CD4-positive, alpha-beta memory T cell (primary cell): Measurements from ENCODE around the gene ASB3. TPM values are rescaled to one million over a fixed set of nuclear protein-coding genes. Genes with fewer than 3 reads are reported as not detected.

ENCODE experiments used
- CTCF ChIA-PET: fragments of 350-600 bp; sonication (Branson Sonifier 250); formaldehyde crosslinking; loops from one replicate; lab custom pipeline; 2021; ENCODE audit warnings: inconsistent platforms; ENCODE audit not compliant: partially characterized antibody; lab: Charles Lee
- POLR2A ChIA-PET: fragments of 350-600 bp; sonication (Branson Sonifier 250); formaldehyde crosslinking; loops from one replicate; lab custom pipeline; 2021; ENCODE audit not compliant: partially characterized antibody; lab: Charles Lee
- DNase-seq, 5 donors: peaks; one replicate each; pipeline versions ENCODE4 v3.0.0 to v3.0.0-alpha.2; 2020 to 2022; ENCODE audit warnings: mixed read lengths in 1 of 5
- H3K27ac ChIP-seq: one replicate; pipeline ENCODE4 v1.7.0; 2013; ENCODE audit warnings: low read depth, low read length
- H3K27me3 ChIP-seq: 2 replicates; pipeline ENCODE4 v1.7.0; 2013; ENCODE audit warnings: mild to moderate bottlenecking, low read length, moderate library complexity; ENCODE audit not compliant: insufficient read depth
- H3K36me3 ChIP-seq: 2 replicates; pipeline ENCODE4 v1.7.0; 2013; ENCODE audit warnings: mild to moderate bottlenecking, low read length, moderate library complexity; ENCODE audit not compliant: insufficient read depth
- H3K4me1 ChIP-seq: 2 replicates; pipeline ENCODE4 v1.7.0; 2013; ENCODE audit warnings: mild to moderate bottlenecking, low read length, moderate library complexity; ENCODE audit not compliant: insufficient read depth
- H3K4me3 ChIP-seq, 2 donors: one replicate each; pipeline ENCODE4 v1.7.0; 2013; ENCODE audit warnings: low read length in 2 of 2, mild to moderate bottlenecking in 1 of 2
- H3K9me3 ChIP-seq, 2 donors: one replicate each; pipeline ENCODE4 v1.7.0; 2013; ENCODE audit warnings: low read length in 2 of 2, control low read depth in 1 of 2; ENCODE audit not compliant: control insufficient read depth in 1 of 2
- H3K27ac Mint-ChIP-seq, 7 donors: one replicate each; pipeline ENCODE4 v1.8.0; 2020 to 2021; ENCODE audit warnings: mixed read lengths in 7 of 7, mild to moderate bottlenecking in 6 of 7, inconsistent platforms in 3 of 7, moderate library complexity in 3 of 7
- H3K27me3 Mint-ChIP-seq, 2 donors: one replicate each; pipeline ENCODE4 v1.8.0; 2020 to 2021; ENCODE audit warnings: mixed read lengths in 2 of 2
- H3K36me3 Mint-ChIP-seq, 2 donors: one replicate each; pipeline ENCODE4 v1.8.0; 2020 to 2021; ENCODE audit warnings: mixed read lengths in 2 of 2, inconsistent platforms in 1 of 2, mild to moderate bottlenecking in 1 of 2
- H3K4me1 Mint-ChIP-seq, 4 donors: one replicate each; pipeline ENCODE4 v1.8.0; 2020 to 2021; ENCODE audit warnings: mixed read lengths in 4 of 4, mild to moderate bottlenecking in 1 of 4
- H3K4me3 Mint-ChIP-seq, 8 donors: one replicate each; pipeline ENCODE4 v1.8.0; 2020 to 2021; ENCODE audit warnings: mixed read lengths in 8 of 8, mild to moderate bottlenecking in 7 of 8, moderate library complexity in 6 of 8, inconsistent platforms in 3 of 8
- H3K9me3 Mint-ChIP-seq, 8 donors: one replicate each; pipeline ENCODE4 v1.8.0; 2020 to 2021; ENCODE audit warnings: mixed read lengths in 8 of 8, mild to moderate bottlenecking in 5 of 8, inconsistent platforms in 3 of 8, moderate library complexity in 1 of 8
- intact Hi-C: fragments of 100-400 bp; cut with micrococcal nuclease; formaldehyde crosslinking; loops from one replicate; pipeline ENCODE4 v1.15.1; 2023
- polyA plus RNA-seq, 2 donors: library from polyadenylated mRNA; unstranded; fragments of 300-500 nt; fragmentation: Illumina TruSeq; gene quantifications; one replicate each; pipeline ENCODE4 v1.2.3, GENCODE V29; 2021
- total RNA-seq, 2 experiments: library from RNA; stranded (reverse); gene quantifications; one replicate each; pipeline ENCODE4 v1.2.3, GENCODE V29; 2021

Gene ASB3
- total and polyA plus RNA-seq, 4 experiments from 2014 or later, result 18.1 to 43.5 (median 34.6) TPM

DNA sequence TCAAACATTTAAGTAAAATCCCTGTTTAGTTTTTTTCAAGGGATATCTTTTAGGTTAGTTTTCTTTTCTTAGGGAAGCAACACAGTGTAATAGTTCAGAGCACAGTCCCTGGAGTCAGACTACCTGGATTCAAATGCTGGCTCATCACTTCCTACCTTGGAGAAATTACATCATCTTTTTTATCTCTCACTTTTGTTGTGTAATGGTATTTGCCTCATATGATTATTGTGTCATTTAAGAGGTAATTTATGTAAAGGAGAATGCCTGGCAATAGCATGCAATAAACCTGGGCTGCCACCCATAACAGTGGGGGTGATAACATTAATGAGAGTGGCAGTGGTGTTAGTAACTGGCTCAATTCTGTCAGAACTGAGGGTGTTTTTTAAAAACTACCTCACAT is 26.4 kb upstream of the ASB3 start:
- no peak for DNase-seq
- intact Hi-C loops, result no loop called here
- Histone ChIP-seq H3K4me3 (no peak overlapping the region), H3K36me3 (peaks cover 67% of the 10 kb centered on the region), H3K27ac (no peak overlapping the region), H3K27me3 (no peaks in the 10 kb centered on the region), H3K9me3 (no peaks in the 10 kb centered on the region), H3K4me1 (no peaks in the 10 kb centered on the region)
- no peaks in the 10 kb centered on the region for H3K9me3 Mint-ChIP-seq
- no peaks in the 10 kb centered on the region for H3K4me1 Mint-ChIP-seq
- peaks cover 55 to 81% of the 10 kb centered on the region in 2 donors for H3K36me3 Mint-ChIP-seq
- POLR2A ChIA-PET, result interaction anchor here (0.6 kb wide), 1 partner anchor 420 kb away, joined by 4 read pairs; no protein-coding TSS in a partner anchor
- CTCF ChIA-PET, result no interaction called here
- no peak overlapping the region for H3K4me3 Mint-ChIP-seq
- H3K27ac Mint-ChIP-seq, result peak overlapping the region in 1 of 7 donors; percentile 71
- H3K27me3 Mint-ChIP-seq, result no peaks in the 10 kb centered on the region

DNA sequence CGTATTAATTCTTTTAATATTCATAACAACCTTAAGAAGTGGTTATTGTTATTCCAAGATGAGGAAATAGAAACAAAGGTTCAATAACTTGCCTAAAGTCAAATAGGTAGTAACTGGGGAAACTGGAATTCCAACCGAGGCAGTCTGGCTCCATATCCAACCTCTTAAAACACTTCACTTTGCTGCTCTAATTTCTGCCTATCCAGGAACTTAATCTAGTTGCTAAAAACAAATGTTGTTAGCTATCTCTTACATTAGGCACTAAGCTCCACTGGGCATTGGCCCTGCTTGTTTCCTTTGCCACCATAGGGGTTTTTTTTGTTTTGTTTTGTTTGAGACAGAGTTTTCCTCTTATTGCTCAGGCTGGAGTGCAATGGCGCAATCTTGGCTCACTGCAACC is 24.8 kb upstream of the ASB3 start:
- H3K4me3 ChIP-seq, result no peak overlapping the region
- H3K4me1 ChIP-seq, result no peaks in the 10 kb centered on the region
- intact Hi-C loops, result no loop called here
- peaks cover 50 to 80% of the 10 kb centered on the region in 2 donors for H3K36me3 Mint-ChIP-seq
- peaks cover 0 to 3% (median 0%) of the 10 kb centered on the region in 4 donors for H3K4me1 Mint-ChIP-seq
- no peak overlapping the region for H3K4me3 Mint-ChIP-seq
- POLR2A ChIA-PET, result no interaction called here
- no peaks in the 10 kb centered on the region for H3K9me3 ChIP-seq
- peaks cover 64% of the 10 kb centered on the region for H3K36me3 ChIP-seq
- H3K27ac ChIP-seq, result no peak overlapping the region
- no peak overlapping the region for H3K27ac Mint-ChIP-seq
- H3K27me3 Mint-ChIP-seq, result no peaks in the 10 kb centered on the region
- no peak for DNase-seq
- CTCF ChIA-PET, result no interaction called here
- H3K9me3 Mint-ChIP-seq, result no peaks in the 10 kb centered on the region
- no peaks in the 10 kb centered on the region for H3K27me3 ChIP-seq

DNA sequence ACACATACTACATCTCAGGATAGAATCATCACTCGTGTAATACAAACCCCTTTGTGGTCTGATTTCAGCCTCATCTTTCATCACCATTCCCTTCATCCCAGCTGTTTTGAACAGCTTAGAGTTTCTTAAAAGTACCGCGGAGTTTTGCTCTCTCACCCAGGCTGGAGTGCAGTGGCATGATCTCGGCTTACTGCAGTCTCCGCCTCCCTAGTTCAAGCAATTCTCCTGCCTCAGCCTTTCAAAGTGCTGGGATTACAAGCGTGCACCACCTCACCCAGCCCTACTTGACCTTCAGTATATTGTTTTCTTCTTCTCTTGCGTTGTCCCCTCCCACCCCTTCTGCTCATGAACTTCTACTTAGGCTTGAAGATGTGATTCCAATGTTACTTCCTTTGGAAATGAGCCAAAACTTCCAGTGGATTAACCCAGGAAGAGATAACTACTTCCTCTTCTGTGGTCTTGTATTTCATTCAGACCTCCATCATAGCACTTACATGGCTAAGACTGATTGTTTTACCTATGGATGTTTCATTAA is 15.9 kb upstream of the ASB3 start:
- Mint-ChIP-seq H3K27me3 (no peaks in the 10 kb centered on the region), H3K4me3 (no peak overlapping the region), H3K4me1 (peaks cover 0 to 7% (median 3%) of the 10 kb centered on the region in 4 donors), H3K27ac (peak overlapping the region in 3 of 7 donors; percentile 9 to 37 (median 12)), H3K36me3 (peaks cover 38 to 54% of the 10 kb centered on the region in 2 donors), H3K9me3 (no peaks in the 10 kb centered on the region)
- Histone ChIP-seq H3K4me3 (no peak overlapping the region), H3K27me3 (no peaks in the 10 kb centered on the region), H3K27ac (no peak overlapping the region), H3K4me1 (no peaks in the 10 kb centered on the region), H3K36me3 (peaks cover 21% of the 10 kb centered on the region), H3K9me3 (no peaks in the 10 kb centered on the region)
- intact Hi-C loops, result no loop called here
- CTCF ChIA-PET, result interaction anchor here (0.8 kb wide), 1 partner anchor 25 kb away, joined by 3 read pairs; no protein-coding TSS in a partner anchor
- DNase-seq, result no peak
- POLR2A ChIA-PET, result no interaction called here

DNA sequence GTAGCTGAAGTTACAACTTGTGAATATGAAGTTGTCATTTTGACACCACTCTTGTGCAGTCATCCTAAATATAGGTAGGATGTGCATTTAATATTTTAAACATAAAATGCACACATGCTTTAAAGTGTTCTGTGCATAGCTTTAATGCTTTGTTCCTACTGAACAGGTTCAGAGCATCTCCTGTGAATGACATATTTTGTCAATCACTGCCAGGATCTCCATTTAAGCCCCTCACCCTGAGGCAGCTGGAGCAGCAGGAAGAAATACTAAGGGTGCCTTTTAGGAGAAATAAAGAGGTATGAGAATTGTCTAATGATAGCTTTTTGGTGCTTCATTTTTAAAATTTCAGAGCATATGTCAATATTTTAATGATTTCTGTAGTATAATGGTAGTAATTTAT is 14.8 kb upstream of the ASB3 start:
- H3K4me3 ChIP-seq, result no peak overlapping the region
- Mint-ChIP-seq H3K27me3 (no peaks in the 10 kb centered on the region), H3K9me3 (no peaks in the 10 kb centered on the region), H3K4me3 (no peak overlapping the region), H3K4me1 (peaks cover 0 to 7% (median 1%) of the 10 kb centered on the region in 4 donors), H3K27ac (no peak overlapping the region), H3K36me3 (peaks cover 31 to 48% of the 10 kb centered on the region in 2 donors)
- H3K36me3 ChIP-seq, result peaks cover 16% of the 10 kb centered on the region
- DNase-seq, result no peak
- H3K4me1 ChIP-seq, result no peaks in the 10 kb centered on the region
- POLR2A ChIA-PET, result no interaction called here
- intact Hi-C loops, result no loop called here
- H3K27ac ChIP-seq, result no peak overlapping the region
- H3K27me3 ChIP-seq, result no peaks in the 10 kb centered on the region
- H3K9me3 ChIP-seq, result no peaks in the 10 kb centered on the region
- CTCF ChIA-PET, result interaction anchor here (0.6 kb wide), 1 partner anchor 192 kb away, joined by 3 read pairs; no protein-coding TSS in a partner anchor

DNA sequence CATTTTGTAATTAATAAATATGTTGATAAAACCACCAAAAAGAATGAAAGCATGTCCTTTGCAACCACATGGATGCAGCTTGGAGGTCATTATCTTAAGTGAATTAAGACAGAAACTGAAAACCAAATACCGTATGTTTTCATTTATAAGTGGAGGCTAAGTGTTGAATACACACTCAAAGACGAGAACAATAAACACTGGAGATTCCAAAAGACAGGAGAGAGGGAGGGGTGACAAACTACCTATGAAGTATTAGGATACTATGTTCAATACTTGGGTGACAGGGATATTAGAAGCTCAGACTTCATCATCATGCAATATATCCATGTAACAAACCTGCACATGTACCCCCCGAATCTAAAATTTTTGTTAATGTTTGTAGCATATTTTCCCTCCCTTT is 7.1 kb upstream of the ASB3 start:
- Histone ChIP-seq H3K27me3 (no peaks in the 10 kb centered on the region), H3K4me1 (peaks cover 6% of the 10 kb centered on the region), H3K9me3 (no peaks in the 10 kb centered on the region), H3K36me3 (peaks cover 7% of the 10 kb centered on the region), H3K4me3 (no peak overlapping the region), H3K27ac (no peak overlapping the region)
- intact Hi-C loops, result no loop called here
- CTCF ChIA-PET, result no interaction called here
- peaks cover 17 to 20% of the 10 kb centered on the region in 2 donors for H3K36me3 Mint-ChIP-seq
- POLR2A ChIA-PET, result no interaction called here
- H3K9me3 Mint-ChIP-seq, result no peaks in the 10 kb centered on the region
- H3K4me3 Mint-ChIP-seq, result no peak overlapping the region
- H3K27ac Mint-ChIP-seq, result peak overlapping the region in 1 of 7 donors; percentile 36
- DNase-seq, result no peak
- no peaks in the 10 kb centered on the region for H3K27me3 Mint-ChIP-seq
- H3K4me1 Mint-ChIP-seq, result peaks cover 9 to 23% (median 14%) of the 10 kb centered on the region in 4 donors

DNA sequence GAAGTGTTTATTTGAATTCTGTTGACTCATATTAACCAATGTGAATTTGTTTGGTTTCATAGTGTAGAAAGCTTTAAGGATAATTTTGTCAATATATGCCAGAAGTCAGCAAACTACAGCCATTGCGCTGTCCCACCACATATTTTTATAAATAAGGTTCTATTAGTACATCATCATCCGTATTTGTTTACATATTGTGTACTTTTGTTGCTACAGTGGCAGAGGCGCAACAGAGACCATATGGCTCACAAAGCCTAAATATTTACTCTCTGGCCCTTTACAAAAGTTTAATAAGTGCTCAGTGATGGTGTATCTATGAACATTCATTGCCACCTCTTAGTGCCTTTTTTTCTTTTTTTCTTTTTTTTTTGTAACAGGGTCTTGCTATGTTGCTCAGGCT is 6.5 kb upstream of the ASB3 start:
- ChIA-PET CTCF (no interaction called here), POLR2A (no interaction called here)
- peak overlapping the region in 1 of 7 donors; percentile 30 for H3K27ac Mint-ChIP-seq

DNA sequence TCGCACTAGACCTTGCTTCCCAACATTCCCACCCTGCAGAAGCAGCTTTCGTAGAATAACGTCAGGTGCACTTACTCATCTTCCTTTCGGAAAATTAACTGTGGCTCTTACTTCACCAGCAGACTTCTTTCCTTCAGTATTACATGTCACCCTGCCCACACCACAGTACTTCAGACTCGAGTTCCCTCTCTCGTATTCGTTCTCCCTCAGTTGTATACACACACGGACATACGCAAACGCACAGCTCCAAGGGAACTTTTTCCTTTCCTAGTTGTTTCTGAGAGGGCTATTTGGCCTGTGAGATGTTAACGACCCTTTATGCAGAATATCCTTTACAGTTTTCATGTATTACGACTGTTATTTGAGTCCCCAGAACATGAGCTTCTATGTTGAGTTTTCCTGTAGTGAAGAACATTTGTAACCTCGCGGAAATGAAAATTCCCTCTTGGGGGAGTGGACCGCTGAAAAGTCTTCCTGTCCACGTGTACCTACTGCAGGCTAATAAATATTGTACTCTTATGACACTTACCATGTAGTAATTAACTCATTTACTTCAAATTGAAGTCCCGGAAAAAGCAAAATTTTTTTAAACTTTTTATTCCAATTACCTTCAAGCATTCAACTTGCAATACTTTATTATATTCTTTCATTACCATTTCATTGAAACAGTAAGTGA is 999 bp upstream of the ASB3 start:
- H3K4me3 ChIP-seq, result peak overlapping the region; percentile 80 to 96
- DNase-seq, result peak in 2 of 5 donors; percentile 8 to 46
- peak overlapping the region; percentile 86 for H3K27ac ChIP-seq
- CTCF ChIA-PET, result interaction anchor here (1.0 kb wide), 2 partner anchors 9 to 20 kb away, joined by 3 read pairs; partner anchors contain the start of gene CHAC2
- Mint-ChIP-seq H3K36me3 (peaks cover 4 to 20% of the 10 kb centered on the region in 2 donors), H3K27ac (peak overlapping the region; percentile 90 to 99 (median 95)), H3K4me3 (peak overlapping the region; percentile 91 to 100 (median 96)), H3K9me3 (no peaks in the 10 kb centered on the region), H3K4me1 (peaks cover 33 to 74% (median 51%) of the 10 kb centered on the region in 4 donors), H3K27me3 (no peaks in the 10 kb centered on the region)
- H3K36me3 ChIP-seq, result no peaks in the 10 kb centered on the region
- H3K27me3 ChIP-seq, result no peaks in the 10 kb centered on the region
- H3K9me3 ChIP-seq, result no peaks in the 10 kb centered on the region
- intact Hi-C loops, result loop anchor here (1.0 to 10.0 kb wide), 3 partner anchors 187 to 936 kb away; partner anchors contain the start of genes ACYP2, EML6 and PSME4
- POLR2A ChIA-PET, result interaction anchor here (1.1 to 6.2 kb wide), 2 partner anchors 20 to 770 kb away, joined by 3 to 66 read pairs; partner anchors contain the start of gene CHAC2
- peaks cover 49% of the 10 kb centered on the region for H3K4me1 ChIP-seq

More for the DNA sequence above, 6.5 kb upstream of the ASB3 start:
- Mint-ChIP-seq H3K4me1 (peaks cover 9 to 28% (median 19%) of the 10 kb centered on the region in 4 donors), H3K27me3 (no peaks in the 10 kb centered on the region), H3K4me3 (no peak overlapping the region), H3K36me3 (peaks cover 16 to 17% of the 10 kb centered on the region in 2 donors), H3K9me3 (no peaks in the 10 kb centered on the region)
- H3K27ac ChIP-seq, result no peak overlapping the region
- DNase-seq, result no peak
- H3K4me1 ChIP-seq, result peaks cover 12% of the 10 kb centered on the region
- intact Hi-C loops, result no loop called here
- no peaks in the 10 kb centered on the region for H3K27me3 ChIP-seq
- no peak overlapping the region for H3K4me3 ChIP-seq
- H3K36me3 ChIP-seq, result peaks cover 7% of the 10 kb centered on the region
- H3K9me3 ChIP-seq, result no peaks in the 10 kb centered on the region
